ENCODE data around the gene MFN2. TPM values are rescaled to one million over a fixed set of nuclear protein-coding genes. Genes with fewer than 3 reads are reported as not detected.
"Not testable (repeated sequence)": the region's sequence is repeated elsewhere in the genome, so short reads cannot be mapped to it uniquely, and the experiment has no call there.

The MFN2 gene
- 25.2 and 43.7 TPM in 2 replicates for total RNA-seq (2014; rRNA removed; shearing (Covaris generic); ENCODE audit: low replicate concordance)

GRCh38 chr1:11979851-11980675, at the start of gene MFN2:
MFN2 (plus strand) TSS chr1:11980444; CDS start chr1:11989169, 8,725 bp downstream.
- Histone ChIP-seq H3K9me3 (no peaks in the 10 kb centered on the region), H3K27me3 (no peaks in the 10 kb centered on the region), H3K4me3 (peak within 1 kb of the TSS; percentile 94), H3K36me3 (peaks cover 32% of the 10 kb centered on the region)
- peak; percentile 99 for DNase-seq

GRCh38 chr1:11930571-11931445, 49.4 kb upstream of the MFN2 start:
- DNase-seq: peak; percentile 73
- Histone ChIP-seq H3K9me3 (no peaks in the 10 kb centered on the region), H3K27me3 (no peaks in the 10 kb centered on the region), H3K4me3 (no peak overlapping the region), H3K36me3 (no peaks in the 10 kb centered on the region)

GRCh38 chr1:11931845-11932244, 48.4 kb upstream of the MFN2 start:
- Histone ChIP-seq H3K36me3 (no peaks in the 10 kb centered on the region), H3K9me3 (no peaks in the 10 kb centered on the region), H3K27me3 (no peaks in the 10 kb centered on the region), H3K4me3 (no peak overlapping the region)
- DNase-seq: no peak

GRCh38 chr1:11934302-11935056, 45.8 kb upstream of the MFN2 start, which contains the start of gene PLOD1:
PLOD1 (plus strand) TSS chr1:11934717; CDS start chr1:11934780, 63 bp downstream.
- DNase-seq: peak; percentile 90
- H3K9me3 ChIP-seq: no peaks in the 10 kb centered on the region
- no peaks in the 10 kb centered on the region for H3K36me3 ChIP-seq
- H3K4me3 ChIP-seq: peak within 1 kb of the TSS; percentile 60
- no peaks in the 10 kb centered on the region for H3K27me3 ChIP-seq

GRCh38 chr1:11935057-11935412, 45.2 kb upstream of the MFN2 start:
- DNase-seq: no peak

GRCh38 chr1:11935733-11936132, 44.5 kb upstream of the MFN2 start:
- not testable (repeated sequence) for H3K36me3 ChIP-seq, H3K27me3 ChIP-seq, DNase-seq, H3K9me3 ChIP-seq, H3K4me3 ChIP-seq

More at GRCh38 chr1:11935057-11935412, 45.2 kb upstream of the MFN2 start:
- H3K27me3 ChIP-seq: no peaks in the 10 kb centered on the region
- H3K9me3 ChIP-seq: no peaks in the 10 kb centered on the region
- H3K4me3 ChIP-seq: peak overlapping the region; percentile 60
- peaks cover 3% of the 10 kb centered on the region for H3K36me3 ChIP-seq

- Histone ChIP-seq H3K4me3 (no peak overlapping the region), H3K9me3 (no peaks in the 10 kb centered on the region), H3K27me3 (no peaks in the 10 kb centered on the region), H3K36me3 (peaks cover 13% of the 10 kb centered on the region)
- DNase-seq: no peak
Measured at GRCh38 chr1:11938722-11939526, 41.3 kb upstream of the MFN2 start.

GRCh38 chr1:11939794-11940193, 40.5 kb upstream of the MFN2 start:
- not testable (repeated sequence) for H3K27me3 ChIP-seq, DNase-seq, H3K4me3 ChIP-seq, H3K9me3 ChIP-seq
- peaks cover 18% of the 10 kb centered on the region for H3K36me3 ChIP-seq

GRCh38 chr1:11940260-11940921, 39.9 kb upstream of the MFN2 start:
- no peaks in the 10 kb centered on the region for H3K27me3 ChIP-seq
- peaks cover 20% of the 10 kb centered on the region for H3K36me3 ChIP-seq
- no peak overlapping the region for H3K4me3 ChIP-seq
- H3K9me3 ChIP-seq: no peaks in the 10 kb centered on the region
- DNase-seq: peak; percentile 36

- H3K9me3 ChIP-seq: peaks cover 5% of the 10 kb centered on the region; the same call in 1 of the 2 replicates
- no peak for DNase-seq
- no peaks in the 10 kb centered on the region for H3K27me3 ChIP-seq
- no peak overlapping the region for H3K4me3 ChIP-seq
- peaks cover 30% of the 10 kb centered on the region for H3K36me3 ChIP-seq
Measured at GRCh38 chr1:11942280-11942679, 38.0 kb upstream of the MFN2 start.

GRCh38 chr1:11943619-11944018, 36.6 kb upstream of the MFN2 start:
- no peak overlapping the region for H3K4me3 ChIP-seq
- DNase-seq: no peak
- H3K27me3 ChIP-seq: no peaks in the 10 kb centered on the region
- H3K9me3 ChIP-seq: peaks cover 5% of the 10 kb centered on the region; the same call in 1 of the 2 replicates
- H3K36me3 ChIP-seq: peaks cover 42% of the 10 kb centered on the region

- Histone ChIP-seq H3K36me3 (peaks cover 50% of the 10 kb centered on the region), H3K9me3 (peaks cover 5% of the 10 kb centered on the region; the same call in 1 of the 2 replicates), H3K27me3 (no peaks in the 10 kb centered on the region), H3K4me3 (no peak overlapping the region)
- DNase-seq: no peak
Measured at GRCh38 chr1:11944358-11944931, 35.8 kb upstream of the MFN2 start.

GRCh38 chr1:11946647-11947046, 33.6 kb upstream of the MFN2 start:
- no peak overlapping the region for H3K4me3 ChIP-seq
- peaks cover 48% of the 10 kb centered on the region for H3K36me3 ChIP-seq
- no peaks in the 10 kb centered on the region for H3K27me3 ChIP-seq
- DNase-seq: no peak
- H3K9me3 ChIP-seq: peaks cover 5% of the 10 kb centered on the region; the same call in 1 of the 2 replicates

GRCh38 chr1:11948822-11949458, 31.3 kb upstream of the MFN2 start:
- Histone ChIP-seq H3K36me3 (peaks cover 41% of the 10 kb centered on the region), H3K4me3 (no peak overlapping the region), H3K9me3 (peaks cover 5% of the 10 kb centered on the region; the same call in 1 of the 2 replicates), H3K27me3 (no peaks in the 10 kb centered on the region)
- DNase-seq: no peak

- no peak for DNase-seq
- Histone ChIP-seq H3K36me3 (peaks cover 32% of the 10 kb centered on the region), H3K4me3 (no peak overlapping the region), H3K9me3 (no peaks in the 10 kb centered on the region), H3K27me3 (no peaks in the 10 kb centered on the region)
Measured at GRCh38 chr1:11951901-11952300, 28.3 kb upstream of the MFN2 start.

Measured in MG63 (cell line).